Heart right ventricle (tissue), 16 donors: ENCODE measurements around the gene ERICH6. TPM values are rescaled to one million over a fixed set of nuclear protein-coding genes. Genes with fewer than 3 reads are reported as not detected.
A peak's percentile ranks its signal among the peaks of the same experiment; 100 is the strongest.

Source experiments
- ATAC-seq, 8 donors: fragments of 200-7000 bp; cut with Tn5 transposase; one replicate each; pipeline ENCODE4 v1.9.1; 2020; ENCODE audit warnings: mild to moderate bottlenecking in 8 of 8, moderate library complexity in 8 of 8, moderate number of reproducible peaks in 1 of 8
- DNase-seq, 2 donors: peaks; one replicate each; pipeline ENCODE4 v3.0.0-alpha.2; 2020
- H3K27ac ChIP-seq, 10 donors: fragments of 200-600 bp; sonication (generic) in 2 of 10; one replicate each; pipeline versions ENCODE4 v1.5.0 to v1.8.0; 2020 to 2022; ENCODE audit warnings: mild to moderate bottlenecking in 3 of 10
- H3K27me3 ChIP-seq, 7 donors: fragments of 200-600 bp; one replicate each; pipeline ENCODE4 v1.8.0; 2021 to 2022; ENCODE audit warnings: mild to moderate bottlenecking in 2 of 7
- H3K36me3 ChIP-seq, 9 donors: fragments of 200-600 bp; sonication (generic) in 1 of 9; one replicate each; pipeline versions ENCODE4 v1.5.0 to v1.8.0; 2020 to 2022; ENCODE audit warnings: mild to moderate bottlenecking in 2 of 9
- H3K4me1 ChIP-seq, 9 donors: fragments of 200-600 bp; sonication (generic) in 1 of 9; one replicate each; pipeline versions ENCODE4 v1.5.0 to v1.8.0; 2020 to 2022; ENCODE audit warnings: mild to moderate bottlenecking in 4 of 9
- H3K4me3 ChIP-seq, 10 donors: fragments of 200-600 bp; sonication (generic) in 2 of 10; one replicate each; pipeline versions ENCODE4 v1.5.0 to v1.8.0; 2020 to 2022; ENCODE audit warnings: mild to moderate bottlenecking in 7 of 10, moderate library complexity in 2 of 10
- H3K9me3 ChIP-seq, 11 donors: fragments of 200-600 bp in 10 of 11; sonication (generic) in 2 of 11; one replicate each; pipeline versions ENCODE4 v1.5.0 to v1.8.0; 2013 to 2022; ENCODE audit warnings: mild to moderate bottlenecking in 2 of 11, control low read depth in 1 of 11, moderate library complexity in 1 of 11
- CTCF ChIP-seq, 9 donors: fragments of 200-600 bp; sonication (generic) in 2 of 9; IDR thresholded peaks; one replicate each; pipeline versions ENCODE4 v1.5.0 to v1.8.0; 2021 to 2022; ENCODE audit warnings: antibody characterized with exemption in 9 of 9, mild to moderate bottlenecking in 5 of 9, moderate library complexity in 1 of 9
- WGBS, 2 donors: extraction: QIAGEN DNeasy Blood & Tissue Kit; methylation state at CpG; one replicate each; pipeline ENCODE4 v1.1.7; 2013; ENCODE audit warnings: inconsistent platforms in 1 of 2; 5-methylcytosine and 5-hydroxymethylcytosine counted together
- intact Hi-C, 10 donors: fragments of 100-400 bp; cut with DNase I; formaldehyde crosslinking; loops; one replicate each; pipeline versions ENCODE4 v1.11.1 to v1.14.2; 2022
- polyA plus RNA-seq, 2 donors: library from polyadenylated mRNA; stranded (reverse); fragments of 200-250 nt; gene quantifications; one replicate each; pipeline ENCODE4 v1.2.3, GENCODE V29; 2013
- total RNA-seq, 10 donors: library from RNA; stranded (reverse); fragmentation: NEBNext Ultra II Directional in 3 of 10; extraction: Animal tissue kit (Norgen Biotek cat#: 25700) in 3 of 10; gene quantifications; one replicate each; pipeline versions ENCODE4 v1.2.1 to v1.2.4, GENCODE V29; 2021 to 2023
- donor health status: Arrhythmogenic right ventricular cardiomyopathy.
- donor health status: ischemic (EF 13 %, LVEDD 7.1; RV severe dilation, severe dysfunction).
- donor health status: healthy with polysubstance abuse.
- donor health status: DM: no; HTN: yes; CAD: no.
- donor health status: DM: no; HTN: no; CAD: no.
- donor health status: ischemic (EF 25% LVEDD 6.9; RV normal size, moderate dysfunction).
- donor health status: ischemic (EF 25% LVEDD 5.7; RV mildly dilated, moderate dysfunction).
- donor health status: healthy.
- donor health status: DM: yes; HTN: yes; CAD: no.
- donor health status: Ischemic cardiomyopathy.
- donor health status: ischemic (EF 35%, LVEDD 5.7; RV mildly dilated, moderate dysfunction).
- donor health status: nonischemic (EF 11% LVEDD 7.7; RV severe dilation, severe dysfunction).
- donor health status: DM: yes; HTN: yes; CAD: no.
- donor health status: PGD.
- donor health status: ischemic (EF 29% LVEDD 5.4; RV normal size, mild dysfunction).
- donor health status: nonischemic (EF 23%, LVEDD 6.1; RV moderate dilation, normal function).

Gene ERICH6
- total and polyA plus RNA-seq, 12 donors, result 0.20 to 0.56 TPM; not detected in 10

GRCh38 chr3:150729682-150730360 is 26.1 kb upstream of the ERICH6 start:
- Histone ChIP-seq H3K27ac (peak overlapping the region in 4 of 10 donors; percentile 26 to 60 (median 46)), H3K9me3 (no peaks in the 10 kb centered on the region), H3K27me3 (no peaks in the 10 kb centered on the region), H3K4me1 (peaks cover 4 to 37% (median 19%) of the 10 kb centered on the region in 9 donors), H3K4me3 (no peak overlapping the region), H3K36me3 (no peaks in the 10 kb centered on the region)
- intact Hi-C loops, result loop anchor here in 6 of 10 donors (5.0 to 10.0 kb wide), 5 partner anchors 32 to 415 kb away; partner anchors contain the start of gene SIAH2 (in 1 of the 6)
- 69 to 72% methylated on average over 9 of the region's 9 CpGs for WGBS, 2 donors
- DNase-seq (no peak), ATAC-seq (peak in 1 of 8 donors; percentile 38)
- no peak for TF ChIP-seq CTCF (IDR thresholded peaks at IDR 0.05)

GRCh38 chr3:150727653-150728502 is 24.2 kb upstream of the ERICH6 start:
- WGBS, 2 donors, result 85 to 90% methylated on average over 19 of the region's 19 CpGs

GRCh38 chr3:150725548-150725947 is 21.8 kb upstream of the ERICH6 start:
- no peaks in the 10 kb centered on the region for H3K9me3 ChIP-seq
- peaks cover 3 to 25% (median 11%) of the 10 kb centered on the region in 9 donors for H3K4me1 ChIP-seq
- no peaks in the 10 kb centered on the region for H3K27me3 ChIP-seq
- no peak for ATAC-seq
- no peak overlapping the region for H3K27ac ChIP-seq
- DNase-seq, result no peak
- H3K4me3 ChIP-seq, result no peak overlapping the region
- intact Hi-C loops, result loop anchor here in 6 of 10 donors (5.0 to 10.0 kb wide), 5 partner anchors 37 to 419 kb away; partner anchors contain the start of gene SIAH2 (in 1 of the 6)
- 90 to 94% methylated on average over 7 of the region's 7 CpGs for WGBS, 2 donors
- no peaks in the 10 kb centered on the region for H3K36me3 ChIP-seq
- TF ChIP-seq CTCF (IDR thresholded peaks at IDR 0.05), result no peak

More at GRCh38 chr3:150727653-150728502, 24.2 kb upstream of the ERICH6 start:
- H3K36me3 ChIP-seq, result no peaks in the 10 kb centered on the region
- peak; percentile 38 to 90 (median 61) for ATAC-seq
- no peaks in the 10 kb centered on the region for H3K27me3 ChIP-seq
- H3K4me3 ChIP-seq, result no peak overlapping the region
- DNase-seq, result no peak
- TF ChIP-seq CTCF (IDR thresholded peaks at IDR 0.05), result no peak
- H3K9me3 ChIP-seq, result no peaks in the 10 kb centered on the region
- peaks cover 0 to 21% (median 7%) of the 10 kb centered on the region in 9 donors for H3K4me1 ChIP-seq
- intact Hi-C loops, result loop anchor here in 6 of 10 donors (5.0 to 10.0 kb wide), 5 partner anchors 34 to 417 kb away; partner anchors contain the start of gene SIAH2 (in 1 of the 6)
- H3K27ac ChIP-seq, result peak overlapping the region in 3 of 10 donors; percentile 56 to 77 (median 60)

- 72 to 78% methylated on average over 6 of the region's 6 CpGs for WGBS, 2 donors
- intact Hi-C loops, result loop anchor here (2.0 to 10.0 kb wide), 10 partner anchors 38 to 423 kb away; partner anchors contain the start of genes SIAH2 (in 3 of the 10) and MED12L (in 1 of the 10)
- H3K27ac ChIP-seq, result no peak overlapping the region
- H3K9me3 ChIP-seq, result no peaks in the 10 kb centered on the region
- no peak for TF ChIP-seq CTCF (IDR thresholded peaks at IDR 0.05)
- no peaks in the 10 kb centered on the region for H3K36me3 ChIP-seq
- H3K27me3 ChIP-seq, result no peaks in the 10 kb centered on the region
- ATAC-seq (no peak), DNase-seq (no peak)
- H3K4me1 ChIP-seq, result peaks cover 1 to 15% (median 9%) of the 10 kb centered on the region in 9 donors
- H3K4me3 ChIP-seq, result no peak overlapping the region
Observed at GRCh38 chr3:150723946-150724345, 20.2 kb upstream of the ERICH6 start.
